HS-27A (cell line): Measurements from ENCODE around the gene RPS2.

Experiments used
- DNase-seq: peaks from one replicate; pipeline ENCODE4 v3.0.0-alpha.2; 2012; ENCODE audit warnings: low read depth, missing footprints

RPS2 gene

DNA sequence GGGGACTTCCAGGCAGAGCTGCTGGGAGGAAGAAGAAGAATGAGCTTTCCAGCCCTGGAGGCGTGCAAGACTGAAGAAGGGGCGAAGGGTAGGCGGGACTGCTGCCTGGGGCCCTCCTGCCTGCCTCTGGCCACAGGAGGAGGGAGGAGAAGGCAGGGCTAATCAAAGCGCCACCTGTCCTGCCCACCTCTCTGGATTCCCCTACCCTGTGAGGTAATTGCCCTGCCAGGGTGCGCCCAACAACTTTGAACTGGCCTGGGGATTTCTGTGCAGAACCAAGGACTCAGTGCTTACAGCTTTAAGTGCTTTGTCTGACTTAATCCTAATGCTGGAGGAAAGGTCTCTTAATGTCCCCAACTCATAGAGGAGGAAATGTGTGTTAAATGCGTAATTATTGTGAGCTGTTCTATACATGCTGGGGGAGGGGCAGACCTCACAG, 16.8 kb upstream of the RPS2 start, which contains the start of gene NOXO1:
NOXO1 (minus strand) TSS at position 72 of the 439 bp plus-strand sequence. CDS start 290 bp downstream, outside the sequence.
- no peak for DNase-seq

DNA sequence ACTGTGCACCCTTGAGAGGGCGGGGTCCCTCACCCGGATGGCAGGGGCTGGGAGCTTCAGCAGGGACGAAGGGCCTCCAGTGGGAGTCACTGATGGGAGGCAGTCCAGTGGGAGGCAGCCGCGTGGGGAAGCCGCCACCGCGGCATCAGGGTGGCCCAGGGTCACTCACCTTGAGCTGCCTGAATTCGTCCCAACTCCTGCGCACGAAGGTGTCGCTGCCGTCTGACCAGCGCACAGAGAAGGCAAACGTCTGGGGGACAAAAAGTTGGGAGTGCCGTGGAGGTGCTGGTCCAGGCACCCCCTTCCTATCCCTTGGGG, 16.1 kb upstream of the RPS2 start:
- no peak for DNase-seq

DNA sequence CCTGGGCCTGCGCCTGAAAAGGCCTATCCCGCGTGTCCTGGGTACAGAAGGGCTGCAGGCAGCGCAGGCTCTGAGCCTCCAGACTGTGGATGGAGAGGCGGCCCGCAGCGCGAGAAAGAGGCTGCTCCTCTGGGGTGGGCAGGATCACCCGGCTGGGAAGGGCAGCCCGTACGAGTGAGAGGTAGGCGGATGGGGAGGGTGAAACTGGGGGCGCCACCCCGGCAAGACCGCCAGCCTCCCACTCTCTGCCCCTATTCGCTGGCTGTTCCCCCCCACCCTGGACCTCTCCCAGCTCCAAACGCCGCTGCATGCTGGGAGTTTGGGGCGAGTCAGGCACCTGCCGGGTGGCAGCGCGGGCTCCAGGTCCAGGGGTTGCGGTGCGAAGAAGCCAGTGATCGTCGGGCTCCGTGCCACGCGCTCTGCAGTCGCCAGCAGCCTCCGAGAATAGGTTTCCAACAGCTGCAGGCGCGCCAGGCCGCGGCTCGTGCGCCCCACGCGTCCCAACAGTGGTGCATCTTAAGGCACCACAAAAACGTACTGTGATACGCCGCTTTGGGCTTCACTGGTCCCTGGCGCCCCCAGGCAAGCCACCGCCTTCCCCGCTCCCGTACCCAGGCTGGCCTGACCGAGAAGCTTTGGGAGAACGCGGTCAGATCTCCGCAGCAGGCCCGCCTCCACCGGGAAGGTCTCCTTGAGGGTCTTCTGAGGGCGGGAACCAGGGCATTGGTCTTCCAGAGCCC, 15.6 kb upstream of the RPS2 start:
- no peak for DNase-seq

DNA sequence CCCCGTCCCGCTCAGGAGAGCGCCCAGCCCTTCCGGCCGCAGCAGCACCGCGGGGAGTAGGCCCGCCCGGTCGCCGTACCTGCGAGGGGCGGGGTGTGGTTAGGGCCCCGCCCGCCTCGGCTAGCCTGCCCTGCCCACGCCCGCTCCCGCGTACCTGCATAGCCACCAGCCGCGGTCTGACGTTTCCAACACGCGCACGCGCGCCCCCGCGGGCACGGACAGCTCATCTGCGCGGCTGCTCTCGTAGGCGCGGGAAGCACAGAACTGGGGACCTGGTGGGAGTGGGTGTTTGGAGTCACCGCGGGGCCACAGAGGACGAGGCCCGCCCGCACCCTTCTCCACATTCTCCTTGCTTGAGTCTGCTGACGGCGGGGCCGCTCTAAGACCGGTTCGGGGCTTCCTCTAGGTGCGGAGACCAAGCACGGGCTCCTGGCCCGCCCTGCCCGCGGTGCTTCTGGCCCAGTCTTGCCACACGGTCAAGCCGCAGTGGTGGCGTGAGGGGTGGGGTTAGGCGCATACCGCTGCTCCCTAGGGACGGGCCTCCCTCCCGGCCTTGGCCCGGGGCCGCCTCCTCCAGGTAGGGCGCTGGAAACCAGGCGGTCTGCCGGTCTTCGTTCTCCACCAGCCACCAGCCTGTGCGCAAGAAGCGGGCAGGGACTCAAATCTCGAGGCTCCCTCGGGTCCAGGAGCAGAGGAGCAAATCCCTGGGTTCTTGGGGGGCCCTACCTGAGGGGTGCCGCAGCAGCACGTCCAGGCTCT, 14.8 kb upstream of the RPS2 start:
- DNase-seq = no peak

DNA sequence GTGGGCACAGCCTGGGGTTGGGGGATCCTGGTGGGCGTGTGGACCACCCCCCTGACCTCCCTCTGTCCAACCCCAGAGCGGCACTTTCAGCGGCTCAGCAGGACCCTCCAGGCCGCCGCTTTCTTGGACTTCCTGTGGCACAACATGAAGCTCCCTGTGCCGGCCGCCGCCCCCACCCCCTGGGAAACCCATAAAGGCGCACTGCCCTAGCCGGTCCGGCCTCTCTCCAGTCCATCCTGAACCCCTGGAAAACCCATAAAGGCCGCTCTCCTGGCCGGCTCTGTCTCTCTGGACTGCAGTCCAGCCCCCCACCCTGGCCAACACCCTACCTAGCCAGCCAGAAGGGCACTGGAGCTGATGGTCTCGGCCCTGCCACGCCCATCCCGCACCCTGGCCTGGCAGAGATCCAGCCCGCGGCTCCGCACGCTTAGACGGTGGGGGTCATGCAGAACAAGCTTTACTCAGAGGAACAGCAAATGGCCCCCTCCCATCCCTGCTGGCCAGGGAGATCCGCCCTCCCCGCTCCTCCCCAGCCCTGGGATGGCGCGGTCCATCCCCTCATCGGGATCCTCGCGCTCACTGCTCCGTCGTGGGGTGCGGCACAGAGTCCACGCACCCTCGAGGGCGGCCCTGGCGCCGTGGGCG, 14.0 kb upstream of the RPS2 start:
- no peak for DNase-seq

DNA sequence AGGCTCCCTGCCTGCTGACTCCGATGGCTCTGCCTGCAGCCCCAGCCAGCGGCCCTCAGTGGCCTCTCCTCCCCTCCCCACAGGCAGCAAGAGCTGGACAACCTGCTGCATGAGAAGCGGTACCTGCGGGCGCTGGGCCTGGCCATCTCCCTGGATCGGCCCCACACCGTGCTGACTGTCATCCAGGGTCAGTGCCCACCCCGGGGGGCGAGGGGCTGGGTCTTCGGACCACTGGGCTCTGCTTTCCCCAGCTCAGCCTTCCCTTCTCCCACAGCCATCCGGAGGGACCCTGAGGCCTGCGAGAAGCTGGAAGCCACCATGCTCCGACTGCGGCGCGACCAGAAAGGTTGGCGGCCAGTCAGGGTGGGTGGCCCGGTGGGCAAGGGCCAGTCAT, 13.2 kb upstream of the RPS2 start:
- no peak for DNase-seq

DNA sequence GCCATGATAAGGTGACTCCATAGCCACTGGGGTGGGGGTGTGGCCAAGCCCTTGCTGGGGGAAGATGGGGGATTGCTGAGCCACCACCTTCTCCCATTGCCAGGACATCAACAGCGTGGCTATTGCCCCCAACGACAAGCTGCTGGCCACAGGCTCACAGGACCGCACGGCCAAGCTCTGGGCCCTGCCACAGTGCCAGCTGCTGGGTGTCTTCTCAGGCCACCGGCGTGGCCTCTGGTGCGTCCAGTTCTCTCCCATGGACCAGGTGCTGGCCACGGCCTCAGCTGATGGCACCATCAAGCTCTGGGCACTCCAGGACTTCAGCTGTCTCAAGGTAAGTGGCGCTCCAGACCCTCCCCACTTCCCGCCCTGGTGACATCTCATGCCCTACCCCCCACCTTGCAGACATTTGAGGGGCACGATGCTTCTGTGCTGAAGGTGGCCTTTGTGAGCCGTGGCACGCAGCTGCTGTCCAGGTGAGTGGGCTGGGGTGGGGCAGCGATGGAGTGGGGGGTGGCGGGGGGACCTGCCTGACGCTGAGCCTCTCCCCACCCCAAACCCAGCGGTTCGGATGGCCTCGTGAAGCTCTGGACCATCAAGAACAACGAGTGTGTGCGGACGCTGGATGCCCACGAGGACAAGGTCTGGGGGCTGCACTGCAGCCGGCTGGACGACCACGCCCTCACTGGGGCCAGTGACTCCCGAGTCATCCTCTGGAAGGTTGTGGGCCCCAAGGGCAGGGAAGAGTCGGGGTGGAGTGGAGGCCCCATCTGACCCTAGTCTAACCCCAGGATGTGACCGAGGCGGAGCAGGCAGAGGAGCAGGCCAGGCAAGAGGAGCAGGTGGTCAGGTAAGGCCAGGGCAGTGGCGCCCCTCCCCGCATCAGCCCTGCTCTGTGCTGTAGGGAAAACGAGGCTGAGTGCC, 12.6 kb upstream of the RPS2 start:
- DNase-seq = no peak

DNA sequence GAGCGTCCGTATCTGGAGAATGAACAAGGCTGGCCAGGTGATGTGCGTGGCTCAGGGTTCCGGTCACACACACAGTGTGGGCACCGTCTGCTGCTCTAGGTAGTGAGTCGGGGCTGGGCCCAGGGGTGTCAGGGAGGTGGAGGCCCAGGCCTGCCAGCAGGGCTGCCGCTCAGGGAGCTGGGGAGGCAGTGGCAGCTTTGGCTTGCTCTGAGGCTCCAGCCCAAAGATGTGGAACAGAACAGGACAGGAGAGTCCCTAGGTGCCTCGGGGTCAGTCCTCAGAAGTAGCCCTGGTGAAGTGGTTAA, 11.5 kb upstream of the RPS2 start:
- no peak for DNase-seq

DNA sequence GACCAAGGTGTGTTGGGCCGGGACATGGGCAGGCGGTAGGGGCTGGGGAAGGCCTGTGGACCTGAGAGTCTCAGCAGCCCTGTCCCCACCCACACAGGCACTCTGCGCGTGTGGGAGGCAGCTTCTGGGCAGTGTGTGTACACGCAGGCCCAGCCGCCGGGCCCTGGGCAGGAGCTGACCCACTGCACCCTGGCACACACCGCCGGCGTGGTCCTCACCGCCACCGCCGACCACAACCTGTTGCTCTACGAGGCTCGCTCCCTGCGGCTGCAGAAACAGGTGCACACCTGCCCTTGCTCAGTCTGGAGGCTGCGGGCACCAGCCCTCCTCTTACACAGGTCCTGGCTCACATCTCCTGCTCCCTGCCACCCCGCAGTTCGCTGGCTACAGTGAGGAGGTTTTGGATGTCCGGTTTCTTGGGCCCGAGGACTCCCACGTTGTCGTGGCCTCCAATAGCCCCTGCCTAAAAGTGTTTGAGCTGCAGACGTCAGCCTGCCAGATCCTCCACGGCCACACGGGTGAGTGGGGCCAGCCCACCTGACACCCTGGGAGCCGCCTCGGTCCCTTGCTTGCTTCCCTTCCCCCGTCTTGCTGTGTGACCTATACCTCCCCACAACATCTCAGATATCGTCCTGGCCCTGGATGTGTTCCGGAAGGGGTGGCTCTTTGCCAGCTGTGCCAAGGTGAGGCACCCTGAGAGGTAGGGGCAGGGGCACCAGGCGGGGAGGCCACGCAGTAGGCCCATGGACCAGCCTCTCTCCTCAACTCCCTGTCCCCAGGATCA, 11.0 kb upstream of the RPS2 start:
- no peak for DNase-seq

DNA sequence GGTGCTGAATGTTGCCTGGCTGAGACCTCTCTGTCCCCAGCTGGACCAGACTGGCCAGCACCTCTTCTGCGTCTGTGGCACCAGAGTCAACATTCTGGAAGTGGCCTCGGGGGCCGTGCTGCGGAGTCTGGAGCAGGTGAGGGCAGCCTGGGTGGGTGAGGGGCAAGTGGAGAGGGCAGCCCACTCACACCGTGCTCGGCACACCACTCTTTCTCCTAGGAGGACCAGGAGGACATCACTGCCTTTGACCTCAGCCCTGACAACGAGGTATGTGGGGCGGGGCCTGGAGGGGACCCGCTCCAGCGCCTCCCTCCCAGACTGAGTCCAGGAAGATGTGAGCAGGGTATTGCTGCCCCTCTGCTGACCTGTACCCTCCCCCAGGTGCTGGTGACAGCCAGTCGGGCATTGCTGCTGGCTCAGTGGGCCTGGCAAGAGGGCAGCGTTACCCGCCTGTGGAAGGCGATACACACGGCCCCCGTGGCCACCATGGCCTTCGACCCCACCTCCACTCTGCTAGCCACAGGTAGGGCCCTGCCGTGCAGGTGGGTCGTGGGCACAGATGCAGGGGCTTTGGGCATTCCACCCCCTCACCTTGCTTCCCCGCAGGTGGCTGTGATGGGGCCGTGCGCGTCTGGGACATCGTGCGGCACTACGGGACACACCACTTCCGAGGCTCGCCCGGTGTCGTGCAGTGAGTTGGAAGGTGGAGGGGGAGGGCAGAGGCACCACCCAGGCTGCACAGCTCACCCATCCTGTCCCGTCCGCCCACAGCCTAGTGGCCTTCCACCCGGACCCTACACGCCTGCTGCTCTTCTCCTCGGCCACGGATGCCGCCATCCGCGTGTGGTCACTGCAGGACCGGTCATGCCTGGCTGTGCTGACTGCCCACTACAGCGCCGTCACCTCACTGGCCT, 9.8 kb upstream of the RPS2 start:
- no peak for DNase-seq

DNA sequence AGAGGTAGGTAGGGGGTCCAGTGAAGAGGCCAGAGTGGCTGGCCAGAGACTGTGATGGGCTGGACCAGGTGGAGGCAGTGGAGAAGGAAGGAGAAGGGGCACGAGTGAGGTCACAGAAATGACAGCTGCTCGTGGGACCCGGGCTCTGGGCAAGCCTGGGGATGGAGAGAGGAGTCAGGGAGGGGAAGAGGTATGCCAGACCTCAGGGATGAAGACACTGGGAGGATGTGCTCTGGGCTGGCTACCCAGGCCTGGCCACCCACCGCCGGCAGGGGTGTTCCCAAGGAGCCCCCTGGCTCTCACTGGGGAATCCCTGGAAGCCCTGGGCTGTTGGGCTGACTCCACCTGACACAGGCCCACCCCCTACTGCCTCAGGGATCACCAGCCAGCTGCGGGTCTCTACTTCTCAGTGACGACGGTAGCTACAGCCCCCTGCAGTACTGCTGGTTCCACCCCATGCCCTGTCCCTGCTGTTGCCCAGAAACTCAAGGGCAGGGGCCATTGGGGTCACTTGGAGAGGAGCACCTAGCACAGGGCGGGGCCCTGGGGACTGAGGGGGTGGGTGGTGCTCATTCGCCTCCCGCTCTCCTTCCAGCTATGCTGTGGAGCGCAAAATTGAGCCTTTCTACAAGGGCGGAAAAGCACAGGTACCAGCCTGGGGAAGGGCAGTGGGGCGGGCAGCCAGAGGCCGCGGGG, 9.0 kb upstream of the RPS2 start:
- no peak for DNase-seq

DNA sequence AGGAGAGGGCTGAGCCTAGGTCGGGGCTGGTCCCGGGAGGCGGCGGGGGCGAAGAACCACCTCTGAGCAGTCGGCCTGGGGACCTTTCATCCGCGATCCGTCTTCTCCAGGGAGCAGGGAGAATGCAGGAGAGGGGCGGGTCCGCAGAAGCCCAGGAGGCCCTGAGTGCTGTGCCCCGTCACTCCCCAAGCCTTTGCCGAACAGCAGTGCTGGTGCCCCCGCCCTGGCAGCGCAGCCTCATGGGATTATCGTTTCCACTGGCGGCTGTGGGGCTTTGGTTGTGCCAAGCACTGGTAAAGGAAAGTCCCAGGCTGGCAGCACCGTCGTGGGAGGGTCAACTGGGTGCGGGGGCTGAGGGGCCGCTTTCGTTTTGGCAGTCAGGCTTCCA, 7.9 kb upstream of the RPS2 start:
- no peak for DNase-seq

DNA sequence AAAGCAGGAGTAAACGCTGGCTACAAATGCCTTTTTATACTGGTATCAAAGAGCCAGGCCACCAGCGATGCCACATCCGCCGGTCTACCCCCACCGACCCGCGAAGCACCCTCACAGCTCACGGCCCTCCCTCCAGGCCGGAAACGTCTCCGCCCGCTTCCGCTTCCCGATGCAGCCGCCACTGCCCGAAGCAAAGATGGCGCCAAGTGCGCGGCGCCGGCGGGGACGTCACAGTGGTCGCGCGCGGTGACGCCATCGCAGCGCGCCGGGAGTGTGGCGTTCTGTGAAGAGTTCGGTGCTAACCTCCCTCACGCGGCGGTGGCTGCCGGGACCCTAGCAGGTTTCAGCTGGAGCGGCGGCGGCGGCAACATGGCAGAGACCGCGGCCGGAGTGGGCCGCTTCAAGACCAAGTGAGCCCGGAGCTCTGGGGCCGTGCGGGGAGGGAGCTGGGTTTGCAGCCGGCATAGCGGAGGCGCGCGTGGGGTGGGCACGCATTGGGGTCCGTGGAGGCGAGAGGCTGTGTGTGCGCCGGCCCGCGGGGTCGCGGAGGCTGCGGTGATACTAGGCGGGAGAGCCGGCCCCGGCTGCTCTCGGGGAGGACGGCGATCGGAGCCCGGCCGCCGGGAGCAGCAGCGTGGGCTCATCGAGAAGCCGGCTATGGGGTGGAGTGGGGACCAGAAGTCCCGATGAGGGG, 7.3 kb upstream of the RPS2 start, which contains the start of gene TBL3:
TBL3 (plus strand) TSS at position 258 of the 694 bp plus-strand sequence; CDS start at position 370, 112 bp downstream.
- peak; percentile 73 for DNase-seq

DNA sequence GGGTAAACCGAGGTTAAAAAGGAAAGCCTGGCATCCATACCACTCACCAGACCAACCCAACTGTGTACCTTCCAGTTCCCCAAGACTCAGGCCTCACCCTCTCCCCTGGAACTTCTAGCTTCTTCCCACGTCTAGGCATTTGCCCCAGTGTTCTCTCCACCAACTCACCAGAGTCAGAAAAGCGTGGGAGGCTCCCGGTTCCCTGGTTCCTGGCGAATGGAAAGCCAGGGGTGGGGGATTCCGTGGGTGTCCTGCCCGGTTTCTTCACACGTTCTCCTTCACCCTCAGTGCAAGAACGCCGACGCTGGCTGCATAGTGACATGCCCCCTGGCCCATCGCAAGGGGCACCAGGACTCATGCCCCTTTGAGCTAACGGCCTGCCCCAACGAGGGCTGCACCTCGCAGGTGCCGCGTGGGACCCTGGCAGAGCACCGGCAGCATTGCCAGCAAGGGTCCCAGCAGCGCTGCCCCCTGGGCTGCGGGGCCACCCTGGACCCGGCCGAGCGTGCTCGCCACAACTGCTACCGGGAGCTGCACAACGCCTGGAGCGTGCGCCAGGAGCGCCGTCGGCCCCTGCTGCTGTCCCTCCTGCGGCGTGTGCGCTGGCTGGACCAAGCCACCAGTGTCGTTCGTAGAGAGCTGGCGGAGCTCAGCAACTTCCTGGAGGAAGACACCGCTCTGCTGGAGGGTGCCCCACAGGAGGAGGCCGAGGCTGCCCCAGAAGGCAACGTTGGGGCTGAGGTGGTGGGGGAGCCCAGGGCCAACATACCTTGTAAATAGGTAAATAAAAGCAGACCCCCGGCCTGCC, 3.7 kb upstream of the RPS2 start:
- DNase-seq = no peak

DNA sequence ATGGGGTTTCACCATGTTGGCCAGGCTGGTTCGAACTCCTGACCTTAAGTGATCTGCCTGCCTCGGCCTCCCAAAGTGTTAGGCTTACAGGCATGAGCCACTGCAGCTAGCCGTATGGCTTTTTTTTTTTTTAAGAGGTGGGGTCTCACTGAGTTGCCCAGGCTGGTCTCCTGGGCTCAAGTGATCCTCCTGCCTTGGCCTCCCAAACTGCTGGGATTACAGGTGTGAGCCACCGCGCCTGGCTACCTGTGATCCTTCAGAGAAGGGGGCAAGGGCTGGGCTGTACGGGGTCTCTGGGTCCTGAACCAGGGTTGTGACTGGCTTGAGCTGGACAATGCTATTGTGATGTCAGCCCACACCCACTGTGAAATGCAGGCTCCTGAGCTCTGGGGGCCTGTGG, 1.8 kb upstream of the RPS2 start, which contains the start of gene RNF151:
RNF151 (plus strand) TSS at position 397 of the 400 bp plus-strand sequence. CDS start 26 bp downstream, outside the sequence.
- DNase-seq = no peak

DNA sequence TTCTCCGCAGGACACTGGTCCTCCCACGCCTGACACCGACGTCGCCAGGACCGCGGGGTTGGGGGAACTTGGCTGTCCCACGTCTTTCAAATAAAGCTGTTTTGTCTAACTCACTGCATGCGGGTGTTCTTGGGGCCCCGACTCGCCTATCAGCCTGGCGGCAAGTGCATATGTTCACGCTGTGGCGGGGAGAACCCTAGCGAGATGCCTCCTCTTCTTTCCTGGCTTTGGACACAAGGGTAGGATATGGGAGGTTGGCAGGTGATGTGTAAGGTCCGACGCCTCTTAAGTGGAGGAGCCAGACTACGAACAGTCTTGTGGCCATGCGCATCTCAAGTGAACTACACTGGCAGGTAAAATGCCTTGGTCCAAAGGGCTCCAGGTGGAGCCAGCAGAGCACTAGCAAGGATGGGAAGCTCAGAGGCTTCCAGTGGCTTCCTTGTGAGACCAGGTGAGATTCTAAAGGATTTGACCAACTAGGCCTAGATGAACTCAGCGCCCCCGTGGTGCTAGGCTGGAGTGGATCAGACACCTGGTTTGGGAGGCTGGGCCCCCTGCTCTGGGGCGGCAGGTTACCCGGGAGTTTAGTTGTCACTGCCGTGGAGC, 873 bp upstream of the RPS2 start:
- no peak for DNase-seq

DNA sequence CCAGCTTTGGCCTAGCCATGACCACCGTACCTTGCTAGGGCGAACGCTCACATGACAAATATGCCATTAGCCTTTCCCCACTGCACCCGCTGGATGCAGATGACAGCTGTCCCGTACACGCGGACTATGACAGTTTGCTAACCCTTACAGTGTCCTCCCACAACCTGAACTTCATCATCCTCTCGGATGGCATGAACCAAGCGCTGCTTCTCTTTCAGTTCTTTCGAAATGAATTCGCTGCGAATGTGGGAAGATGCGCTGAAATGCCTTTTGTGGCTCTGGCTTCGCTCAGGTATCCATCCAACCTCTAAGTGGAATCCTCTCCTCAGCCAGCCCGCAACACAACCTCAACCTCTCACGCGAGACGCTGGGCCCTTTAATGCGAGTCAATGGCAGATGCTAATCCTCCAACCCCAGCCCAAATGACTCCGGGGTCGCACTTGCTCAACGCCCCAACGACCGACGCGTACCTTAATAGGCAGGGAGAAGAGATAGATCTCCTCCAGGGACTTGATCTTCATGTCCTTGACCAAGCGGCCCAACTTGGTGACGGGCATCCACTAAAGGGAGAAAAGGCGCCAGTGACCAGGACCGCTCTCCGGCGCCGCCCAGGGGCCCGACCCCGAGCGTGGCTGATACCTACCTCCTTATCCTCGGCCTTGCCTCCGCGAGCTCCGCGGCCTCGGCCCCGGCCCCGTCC, 670 bp downstream of the RPS2 start:
- no peak for DNase-seq
